ENCODE results near the gene PPP2R5A. TPM values are rescaled to one million over a fixed set of nuclear protein-coding genes. Genes with fewer than 3 reads are reported as not detected.

PPP2R5A gene
- total and polyA plus RNA-seq, 2 of the 8 experiments (the other 6 are each of a cell fraction or from before 2014, with no cell fraction given) = 14.6 to 36.3 TPM

- Histone ChIP-seq H3K79me1 (ENCODE audit: low read depth, low read length) (no peaks in the 10 kb centered on the region), H2BK5ac (ENCODE audit: low read depth, low read length) (no peak overlapping the region), H3K36me3 (ENCODE audit: control insufficient read depth in 2 of 4, insufficient read depth in 4 of 4, low read length in 3 of 4) (peaks cover 3 to 32% (median 13%) of the 10 kb centered on the region in 4 experiments; a peak in 7 of 8 replicates), H4K91ac (replicated peaks; ENCODE audit: insufficient read length, low read length) (no peak overlapping the region), H4K5ac (ENCODE audit: insufficient read length, low read depth, low read length) (no peak overlapping the region), H3K23ac (ENCODE audit: insufficient read length) (no peak overlapping the region), H3K56ac (replicated peaks; ENCODE audit: insufficient read length, low read depth, low read length) (no peak overlapping the region), H2BK20ac (ENCODE audit: low read length) (no peak overlapping the region), H3K14ac (ENCODE audit: insufficient read length) (no peak overlapping the region), H3K23me2 (ENCODE audit: low read depth, low read length) (no peaks in the 10 kb centered on the region), H3K4me3 (ENCODE audit: extremely low read depth in 1 of 4, insufficient read depth in 2 of 4, low read depth in 3 of 4, low read length in 4 of 4) (no peak overlapping the region), H3K9ac (replicated peaks in 1 of 4; ENCODE audit: extremely low read depth in 1 of 4, low read depth in 3 of 4, low read length in 3 of 4) (no peak overlapping the region), H2BK120ac (replicated peaks; ENCODE audit: low read depth, low read length) (no peak overlapping the region), H2AK5ac (ENCODE audit: low read depth, low read length) (no peak overlapping the region), H3K27ac (ENCODE audit: low read depth, low read length) (no peak overlapping the region), H3K79me2 (ENCODE audit: control insufficient read depth in 1 of 2, insufficient read depth in 2 of 2, low read length in 2 of 2) (no peaks in the 10 kb centered on the region), H2BK15ac (ENCODE audit: low read length) (no peak overlapping the region), H3K4me1 (replicated peaks in 1 of 4; ENCODE audit: control insufficient read depth in 3 of 4, insufficient read depth in 4 of 4, low read length in 3 of 4) (no peaks in the 10 kb centered on the region), H2BK12ac (ENCODE audit: low read depth, low read length) (no peak overlapping the region), H4K8ac (ENCODE audit: extremely low read depth, insufficient read depth, low read length) (no peak overlapping the region), H4K20me1 (replicated peaks in 1 of 2; ENCODE audit: control insufficient read depth in 1 of 2, insufficient read depth in 2 of 2, low read length in 2 of 2) (peaks cover 0 to 2% of the 10 kb centered on the region in 2 experiments), H3K4ac (replicated peaks; ENCODE audit: insufficient read length, low read depth, low read length) (no peak overlapping the region), H2AFZ (ENCODE audit: low read length) (no peak overlapping the region), H3K9me3 (ENCODE audit: insufficient read depth in 2 of 2, low read depth in 1 of 2, low read length in 1 of 2) (no peaks in the 10 kb centered on the region), H3K18ac (ENCODE audit: extremely low read depth, low read length) (no peak overlapping the region), H3K27me3 (replicated peaks in 1 of 4; ENCODE audit: control insufficient read depth in 3 of 4, extremely low read depth in 1 of 4, insufficient read depth in 3 of 4, low read length in 3 of 4) (no peaks in the 10 kb centered on the region), H3K4me2 (ENCODE audit: insufficient read depth in 1 of 2, low read depth in 2 of 2, low read length in 2 of 2) (no peak overlapping the region)
- ChIA-PET POLR2A (ENCODE audit: partially characterized antibody) (no interaction called here), CTCF (ENCODE audit: partially characterized antibody) (interaction anchor here (0.9 kb wide), 1 partner anchor 12 kb away, joined by 3 read pairs; no protein-coding TSS in a partner anchor)
- FAIRE-seq = no peak
- DNase-seq (ENCODE audit: low read depth in 1 of 2, low spot score in 2 of 2) = no peak
- WGBS, 2 experiments (ENCODE audit: extremely low coverage in 1 of 2, insufficient coverage in 1 of 2, insufficient read length in 1 of 2, insufficient replicate concordance in 2 of 2, low coverage in 1 of 2, low lambda C conversion rate in 2 of 2, missing lambda C conversion rate in 1 of 2) = 75% methylated on average over 3 of the region's 3 CpGs; no CpG with 5 or more reads in 1 of the 2 experiments
- TF ChIP-seq POLR2AphosphoS5 (IDR thresholded peaks at IDR 0.05; ENCODE audit: low read depth, low read length) (no peak), RXRA (IDR thresholded peaks at IDR 0.05; ENCODE audit: insufficient read depth, low read depth, low read length) (no peak), MAX (IDR thresholded peaks at IDR 0.05) (no peak), SIN3A (conservative IDR thresholded peaks at IDR 0.05 in 1 of 2, IDR thresholded peaks at IDR 0.05 in 1 of 2; ENCODE audit: low read depth in 1 of 2, low read length in 2 of 2) (no peak), ASH2L (IDR thresholded peaks at IDR 0.05; ENCODE audit: low read length) (no peak), TAF1 (IDR thresholded peaks at IDR 0.05; ENCODE audit: low read depth, low read length) (no peak), EP300 (IDR thresholded peaks at IDR 0.05; ENCODE audit: borderline replicate concordance in 1 of 2, low read depth in 2 of 2, low read length in 2 of 2) (no peak), KDM4A (IDR thresholded peaks at IDR 0.05; ENCODE audit: low read depth, low read length, severe bottlenecking) (no peak), SP4 (IDR thresholded peaks at IDR 0.05; ENCODE audit: low read length) (no peak)
Measured at GRCh38 chr1:212354464-212354863, 69.3 kb downstream of the PPP2R5A start.
